Thymus (tissue), 11 donors: Measurements from ENCODE around the gene TGFBR2. TPM values are rescaled to one million over a fixed set of nuclear protein-coding genes. Genes with fewer than 3 reads are reported as not detected.

Experiments used
- DNase-seq, 9 donors: peaks; one replicate each; pipeline ENCODE4 v3.0.0-alpha.2; 2013; ENCODE audit warnings: low spot score in 9 of 9, low read depth in 6 of 9, missing footprints in 1 of 9
- H3K27ac ChIP-seq, 2 donors: one replicate each; pipeline ENCODE4 v1.5.1; 2013; ENCODE audit warnings: control low read depth in 1 of 2, low read depth in 1 of 2, low read length in 1 of 2, mild to moderate bottlenecking in 1 of 2, moderate library complexity in 1 of 2
- H3K27me3 ChIP-seq, 2 donors: one replicate each; pipeline ENCODE4 v1.5.1; 2013; ENCODE audit warnings: low read length in 1 of 2; ENCODE audit not compliant: control insufficient read depth in 2 of 2, insufficient read depth in 1 of 2
- H3K36me3 ChIP-seq, 2 donors: one replicate each; pipeline ENCODE4 v1.5.1; 2013; ENCODE audit warnings: low read length in 1 of 2, mild to moderate bottlenecking in 1 of 2, moderate library complexity in 1 of 2; ENCODE audit not compliant: control insufficient read depth in 2 of 2, insufficient read depth in 2 of 2
- H3K4me1 ChIP-seq, 2 donors: one replicate each; pipeline ENCODE4 v1.5.1; 2013; ENCODE audit warnings: low read length in 2 of 2; ENCODE audit not compliant: control insufficient read depth in 2 of 2, insufficient read depth in 2 of 2
- H3K4me3 ChIP-seq, 2 donors: one replicate each; pipeline ENCODE4 v1.5.1; 2013; ENCODE audit warnings: low read length in 2 of 2, control low read depth in 1 of 2, mild to moderate bottlenecking in 1 of 2
- H3K9me3 ChIP-seq, 2 donors: one replicate each; pipeline ENCODE4 v1.5.1; 2013; ENCODE audit warnings: low read length in 1 of 2, mild to moderate bottlenecking in 1 of 2; ENCODE audit not compliant: control insufficient read depth in 2 of 2, insufficient read depth in 1 of 2
- WGBS: extraction: QIAGEN DNeasy Blood & Tissue Kit; methylation state at CpG from one replicate; pipeline ENCODE4 v1.1.7; 2013; 5-methylcytosine and 5-hydroxymethylcytosine counted together
- polyA plus RNA-seq: library from polyadenylated mRNA; stranded (reverse); fragments of 200-250 nt; gene quantifications from one replicate; pipeline ENCODE4 v1.2.3, GENCODE V29; 2013
- total RNA-seq: library from RNA; stranded (reverse); fragments of 120-200 nt; gene quantifications from one replicate; pipeline ENCODE4 v1.2.4, GENCODE V29; 2013
- donor health status: healthy.

TGFBR2 gene
- total and polyA plus RNA-seq, 2 donors: 41.0 to 51.3 TPM

DNA sequence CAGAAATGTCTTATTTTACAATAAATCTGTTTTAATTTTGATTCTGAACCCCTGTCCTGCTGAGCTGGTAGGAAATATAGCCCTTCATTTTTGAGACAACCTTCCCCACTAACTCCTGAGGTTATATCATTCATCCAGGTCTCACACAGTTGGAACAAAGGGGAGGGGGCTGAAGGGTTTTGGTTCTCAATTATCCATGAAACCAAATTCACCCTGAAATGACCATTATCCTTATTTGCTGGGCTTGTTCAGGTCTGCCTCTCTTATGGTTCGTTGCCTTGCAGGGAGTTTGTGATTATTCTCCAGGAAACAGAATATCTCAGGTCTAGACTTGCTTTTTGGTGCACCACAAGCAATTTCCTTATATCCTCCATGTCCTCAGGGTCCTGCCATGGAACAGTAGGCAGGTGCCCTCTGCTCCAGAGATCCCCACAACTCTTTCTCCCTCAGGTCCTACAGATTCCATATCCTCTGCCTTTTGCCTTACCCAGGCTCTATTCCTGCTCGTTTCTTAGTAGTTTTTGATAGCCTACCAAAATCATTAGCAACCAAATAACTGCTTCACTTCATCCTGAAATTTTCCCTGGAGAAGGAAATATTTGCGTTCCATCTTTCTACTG is 94.4 kb downstream of the TGFBR2 start:
- Histone ChIP-seq H3K4me3 (no peak overlapping the region), H3K9me3 (peaks cover 0 to 5% of the 10 kb centered on the region in 2 donors), H3K36me3 (peaks cover 4 to 5% of the 10 kb centered on the region in 2 donors), H3K27me3 (no peaks in the 10 kb centered on the region), H3K4me1 (no peaks in the 10 kb centered on the region), H3K27ac (no peak overlapping the region)
- DNase-seq: no peak
- 97% methylated on average over 3 of the region's 3 CpGs for WGBS

DNA sequence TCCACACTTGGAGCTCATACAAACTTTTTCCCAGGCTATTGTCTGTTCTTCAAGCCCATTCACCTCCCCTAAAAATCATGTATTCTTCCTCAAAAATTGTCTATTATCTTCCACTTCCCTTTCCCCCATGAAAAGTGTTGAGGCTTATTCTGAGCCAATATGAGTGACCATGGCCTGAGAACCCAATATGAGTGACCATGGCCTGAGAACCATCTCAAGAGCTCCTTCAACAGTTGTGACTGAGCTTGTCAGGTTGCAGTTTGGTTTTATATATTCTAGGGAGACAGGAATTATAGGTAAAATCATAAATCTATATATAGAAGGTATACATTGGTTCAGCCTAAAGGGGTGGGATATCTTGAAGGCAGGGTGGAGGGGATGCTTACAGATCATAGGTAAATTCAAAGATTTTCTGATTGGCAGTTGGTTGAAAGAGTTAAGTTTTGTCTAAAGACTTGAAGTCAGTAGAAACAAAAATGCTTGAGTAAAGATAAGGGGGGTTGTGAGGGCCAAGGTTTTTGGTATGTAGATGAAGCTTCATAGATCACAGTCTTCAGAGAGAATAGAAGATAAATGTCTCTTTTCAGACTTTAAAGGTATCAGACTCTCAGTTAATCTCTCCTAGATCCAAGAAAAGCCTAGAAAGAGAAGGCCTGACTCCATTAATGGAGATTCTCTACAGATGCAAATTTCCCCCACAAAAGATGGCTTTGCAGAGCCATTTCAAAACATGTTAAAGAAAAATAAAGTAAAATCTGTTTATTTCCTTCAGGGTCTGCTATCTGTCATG is 95.8 kb downstream of the TGFBR2 start:
- Histone ChIP-seq H3K27ac (no peak overlapping the region), H3K4me1 (no peaks in the 10 kb centered on the region), H3K4me3 (no peak overlapping the region), H3K36me3 (no peaks in the 10 kb centered on the region), H3K9me3 (peaks cover 0 to 5% of the 10 kb centered on the region in 2 donors), H3K27me3 (no peaks in the 10 kb centered on the region)
- no peak for DNase-seq

DNA sequence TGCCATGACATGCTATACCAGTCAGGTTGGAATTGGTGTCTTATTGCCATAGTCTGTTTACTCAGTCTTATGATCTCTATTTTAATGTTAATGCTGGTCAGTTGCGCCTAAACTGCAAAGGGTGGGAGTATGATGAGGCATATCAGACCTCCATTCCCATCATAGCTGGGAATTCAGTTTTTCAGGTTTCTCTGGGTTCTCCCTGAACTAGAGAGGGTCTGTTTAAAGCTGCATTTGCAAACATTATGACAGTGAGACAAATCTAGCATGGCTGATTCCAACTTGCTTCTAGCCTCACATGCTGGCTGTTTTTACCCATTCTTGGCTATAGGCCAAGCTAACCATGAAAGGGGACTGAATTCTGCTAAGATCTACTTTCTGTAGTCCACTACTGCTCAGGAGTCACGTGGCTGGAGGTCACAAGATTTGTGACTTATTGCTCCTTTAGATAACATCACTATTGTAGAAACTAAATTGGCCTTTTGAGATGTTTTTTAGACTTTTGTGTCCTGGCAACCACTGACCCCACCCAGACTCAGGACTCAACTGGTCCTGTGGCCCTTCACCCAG is 96.5 kb downstream of the TGFBR2 start:
- WGBS: 73% methylated on average over 2 of the region's 2 CpGs
- Histone ChIP-seq H3K27me3 (no peaks in the 10 kb centered on the region), H3K27ac (no peak overlapping the region), H3K9me3 (peaks cover 0 to 5% of the 10 kb centered on the region in 2 donors), H3K4me1 (no peaks in the 10 kb centered on the region), H3K4me3 (no peak overlapping the region), H3K36me3 (no peaks in the 10 kb centered on the region)
- DNase-seq: no peak

DNA sequence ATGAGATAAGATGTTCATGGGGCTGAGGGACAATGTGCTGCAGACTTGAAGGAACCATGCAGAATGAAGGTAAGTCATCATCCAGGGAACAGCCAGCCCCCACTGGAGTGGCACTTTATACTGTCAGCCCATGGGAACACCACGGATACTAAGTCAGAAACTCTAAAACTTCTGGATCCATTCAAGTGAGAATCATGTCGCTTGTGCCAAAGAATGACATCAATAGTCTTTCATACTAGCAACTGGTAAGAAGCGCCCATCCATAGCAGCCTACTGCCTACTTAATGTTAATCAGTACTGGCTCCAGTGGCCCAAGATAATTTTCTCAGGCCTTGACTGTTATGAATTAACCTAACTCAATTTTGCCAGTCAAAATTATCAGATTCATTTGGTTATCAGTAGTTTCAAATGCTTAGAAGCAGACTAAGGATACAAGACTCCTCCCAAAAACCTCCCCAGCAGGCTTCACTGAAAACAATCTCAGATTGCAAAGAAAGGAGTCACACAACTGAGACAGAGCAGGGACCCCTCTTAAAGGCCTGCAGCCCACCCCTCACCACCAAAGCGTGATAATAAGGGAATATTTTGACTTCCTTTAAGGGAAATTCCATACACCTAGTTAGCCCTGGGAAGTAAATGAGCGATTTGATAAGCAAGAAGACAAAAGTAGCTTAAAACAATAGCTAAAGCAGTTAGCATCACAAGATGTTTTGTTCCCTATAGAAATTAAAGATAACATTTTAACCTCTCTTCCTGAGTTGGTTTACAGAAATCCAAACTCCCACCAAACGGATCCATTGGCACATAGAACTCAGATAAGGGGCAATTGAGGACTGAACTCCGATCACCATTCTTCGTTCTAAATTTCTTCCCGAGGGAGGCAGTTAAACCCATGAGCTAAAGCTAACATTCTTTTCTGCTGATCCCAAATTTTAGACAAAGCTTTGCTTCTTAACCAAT is 98.8 kb downstream of the TGFBR2 start:
- H3K27me3 ChIP-seq: no peaks in the 10 kb centered on the region
- DNase-seq: no peak
- 95% methylated on average over 9 of the region's 9 CpGs for WGBS
- H3K27ac ChIP-seq: no peak overlapping the region
- peaks cover 0 to 5% of the 10 kb centered on the region in 2 donors for H3K9me3 ChIP-seq
- no peak overlapping the region for H3K4me3 ChIP-seq
- no peaks in the 10 kb centered on the region for H3K36me3 ChIP-seq
- no peaks in the 10 kb centered on the region for H3K4me1 ChIP-seq

DNA sequence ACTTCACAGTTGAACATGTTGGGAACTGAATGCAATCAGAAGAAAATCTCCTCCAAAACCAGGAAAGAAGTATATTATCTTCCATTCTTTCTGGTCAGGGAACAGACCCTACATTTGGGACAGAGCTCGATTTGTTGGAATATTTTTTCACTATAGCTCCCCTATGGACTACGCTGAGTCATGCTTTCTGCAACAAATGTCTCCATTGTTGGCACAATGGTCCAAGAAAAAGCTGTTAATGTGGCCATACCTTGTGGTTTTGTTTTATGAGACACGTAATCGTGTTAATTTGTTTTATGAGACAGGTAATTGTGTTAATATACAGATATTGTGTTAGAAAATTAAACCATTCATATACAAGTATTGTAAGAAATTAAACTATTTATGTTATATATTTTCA is 101.4 kb downstream of the TGFBR2 start:
- Histone ChIP-seq H3K27ac (no peak overlapping the region), H3K4me3 (no peak overlapping the region), H3K4me1 (no peaks in the 10 kb centered on the region), H3K27me3 (no peaks in the 10 kb centered on the region), H3K36me3 (no peaks in the 10 kb centered on the region), H3K9me3 (peaks cover 0 to 5% of the 10 kb centered on the region in 2 donors)
- no peak for DNase-seq
- WGBS: 98% methylated on average over 4 of the region's 4 CpGs

DNA sequence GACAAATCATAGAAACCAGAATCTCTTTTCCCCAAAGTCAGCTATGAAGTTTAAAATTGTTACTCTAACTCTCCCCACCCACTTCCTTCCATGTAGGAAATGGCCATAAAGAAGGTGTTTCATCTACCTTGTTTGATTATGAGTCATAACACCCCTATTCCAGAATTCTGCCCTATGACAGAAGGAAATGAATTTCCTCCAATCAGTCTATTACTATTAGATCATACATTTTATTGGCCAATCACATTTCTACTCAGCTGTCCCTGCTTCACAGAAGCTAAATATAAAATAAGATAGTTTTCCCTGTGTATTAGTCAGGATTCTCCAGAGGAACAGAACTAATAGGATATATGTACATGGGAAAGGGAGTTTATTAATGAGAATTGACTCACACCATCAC is 102.1 kb downstream of the TGFBR2 start:
- Histone ChIP-seq H3K4me1 (no peaks in the 10 kb centered on the region), H3K27ac (no peak overlapping the region), H3K27me3 (no peaks in the 10 kb centered on the region), H3K9me3 (no peaks in the 10 kb centered on the region), H3K36me3 (no peaks in the 10 kb centered on the region), H3K4me3 (no peak overlapping the region)
- no peak for DNase-seq

DNA sequence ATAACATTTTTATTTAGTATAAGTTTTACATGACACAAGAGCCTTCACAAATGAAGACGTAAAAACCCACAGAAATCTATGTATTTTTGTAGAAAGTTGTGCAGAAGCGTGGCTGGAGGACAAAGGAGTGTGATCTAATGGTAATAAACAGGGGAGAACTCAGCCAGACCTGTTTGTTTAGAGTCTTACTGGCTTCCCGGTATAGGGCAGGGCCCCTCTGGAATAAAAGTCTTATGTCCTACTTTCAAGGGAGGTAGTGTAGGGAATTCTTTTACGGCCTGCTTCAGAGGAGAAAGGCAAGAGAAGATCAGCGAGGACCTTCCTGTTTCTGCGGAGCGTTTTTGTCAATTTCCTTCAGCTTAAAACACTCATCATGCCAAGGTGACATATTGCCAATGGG is 103.6 kb downstream of the TGFBR2 start:
- Histone ChIP-seq H3K36me3 (no peaks in the 10 kb centered on the region), H3K4me3 (no peak overlapping the region), H3K27me3 (no peaks in the 10 kb centered on the region), H3K4me1 (no peaks in the 10 kb centered on the region), H3K9me3 (no peaks in the 10 kb centered on the region), H3K27ac (no peak overlapping the region)
- WGBS: 97% methylated on average over 7 of the region's 7 CpGs
- DNase-seq: no peak

DNA sequence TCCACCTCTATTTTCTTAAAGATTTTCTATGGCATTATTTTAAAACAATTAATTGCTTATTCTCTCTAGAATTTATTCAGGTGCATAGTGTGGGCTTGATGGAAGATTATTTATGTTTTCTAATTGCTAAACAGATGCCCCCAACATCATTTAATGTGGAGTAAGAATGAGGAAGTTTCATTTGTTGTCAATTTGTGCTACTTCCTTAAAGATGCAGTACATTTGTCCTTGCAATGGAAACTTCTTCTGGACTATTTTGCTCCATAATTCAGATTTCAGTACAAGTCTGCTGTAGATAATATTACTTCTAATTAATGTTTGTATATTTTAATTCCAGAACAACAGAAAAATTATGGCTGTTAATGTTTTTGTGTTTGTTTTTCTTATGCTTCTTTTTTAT is 104.8 kb downstream of the TGFBR2 start:
- no peak overlapping the region for H3K4me3 ChIP-seq
- H3K36me3 ChIP-seq: no peaks in the 10 kb centered on the region
- no peaks in the 10 kb centered on the region for H3K27me3 ChIP-seq
- H3K27ac ChIP-seq: no peak overlapping the region
- no peak for DNase-seq
- no peaks in the 10 kb centered on the region for H3K4me1 ChIP-seq
- no peaks in the 10 kb centered on the region for H3K9me3 ChIP-seq

DNA sequence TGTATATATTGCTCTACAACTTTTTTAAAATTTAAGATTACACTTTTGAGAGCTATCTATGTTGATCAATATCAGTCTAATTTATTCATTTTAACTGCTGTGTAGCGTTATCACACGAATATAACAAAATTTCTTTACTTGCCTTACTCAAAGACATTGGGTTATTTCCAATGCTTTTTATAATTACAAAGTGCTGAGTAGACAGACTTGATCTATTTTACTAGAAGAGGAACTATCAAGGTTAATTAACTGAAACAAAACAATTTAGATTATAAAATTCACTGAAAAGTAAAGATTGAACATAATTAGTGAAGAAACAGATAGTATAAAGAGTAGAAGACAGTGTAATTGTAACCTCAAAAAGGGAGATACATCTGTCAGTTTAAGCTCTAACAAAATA is 105.5 kb downstream of the TGFBR2 start:
- no peaks in the 10 kb centered on the region for H3K4me1 ChIP-seq
- H3K36me3 ChIP-seq: no peaks in the 10 kb centered on the region
- no peak overlapping the region for H3K27ac ChIP-seq
- no peak for DNase-seq
- over 99% methylated on average over 2 of the region's 2 CpGs for WGBS
- no peaks in the 10 kb centered on the region for H3K9me3 ChIP-seq
- no peak overlapping the region for H3K4me3 ChIP-seq
- H3K27me3 ChIP-seq: no peaks in the 10 kb centered on the region
